GM10266 (cell line): ENCODE results near the gene MTUS2.
A peak's percentile ranks its signal among the peaks of the same experiment; 100 is the strongest.

ENCODE experiments used
- DNase-seq: peaks from one replicate; pipeline ENCODE4 v3.0.0; 2012; ENCODE audit errors: extremely low spot score
- TF ChIP-seq, protein P1 (sequence below): IDR thresholded peaks from 2 replicates; pipeline ENCODE4 v1.5.1; 2012; ENCODE audit warnings: mild to moderate bottlenecking, low read depth; ENCODE audit not compliant: control insufficient read depth, insufficient read depth; ENCODE audit errors: missing control alignments

The MTUS2 gene

GRCh38 chr13:28820099-28821051, at the start of gene MTUS2:
TSS of gene MTUS2 (plus strand) at chr13:28820339.
- peak; percentile 56 for DNase-seq

DNA sequence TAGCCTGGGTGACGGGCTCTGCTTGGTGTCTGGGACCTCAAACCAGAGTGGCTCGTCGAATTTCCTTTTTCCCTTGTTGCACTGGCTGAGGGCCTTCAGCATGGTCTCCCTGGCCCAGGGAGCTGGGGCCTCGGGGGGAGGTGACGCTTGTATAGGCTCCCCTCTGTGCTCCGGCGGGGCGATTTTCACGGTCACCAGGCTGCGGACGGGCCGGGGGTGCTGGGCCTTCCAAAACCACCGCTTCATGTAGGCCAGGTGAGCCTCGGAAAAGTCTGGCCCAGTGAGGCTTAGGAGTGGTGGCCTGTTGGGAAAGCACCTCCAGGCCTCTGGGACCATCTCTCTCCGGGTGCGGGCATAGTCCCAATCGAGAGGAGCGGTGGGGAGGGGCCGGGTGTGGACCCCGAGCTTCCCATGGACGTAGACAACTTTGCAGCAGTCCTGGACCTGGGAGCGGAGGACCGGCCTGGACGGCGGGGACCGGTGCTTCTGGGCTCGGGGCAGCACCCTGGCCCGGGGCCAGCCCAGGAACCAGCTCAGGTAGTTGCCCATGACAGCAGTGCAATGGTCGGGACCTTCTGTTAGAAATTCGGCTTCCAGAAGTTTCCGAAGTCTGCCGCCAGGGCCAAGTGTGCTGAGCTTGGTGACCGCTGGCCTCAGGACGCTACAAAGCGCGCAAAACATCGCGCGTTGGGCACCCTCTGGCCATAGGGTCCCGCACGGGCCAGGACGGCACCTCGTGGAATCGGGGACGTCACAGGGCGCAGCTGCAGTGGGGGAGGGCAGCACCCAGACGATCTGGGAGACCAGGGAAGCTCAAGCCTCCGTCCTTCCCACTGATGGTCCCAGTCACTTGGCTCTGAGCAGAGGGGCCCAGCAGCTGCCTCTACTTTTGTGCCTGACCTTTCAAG, 41.6 kb upstream of the MTUS2 start:
- DNase-seq = no peak
- TF ChIP-seq, protein P1, sequence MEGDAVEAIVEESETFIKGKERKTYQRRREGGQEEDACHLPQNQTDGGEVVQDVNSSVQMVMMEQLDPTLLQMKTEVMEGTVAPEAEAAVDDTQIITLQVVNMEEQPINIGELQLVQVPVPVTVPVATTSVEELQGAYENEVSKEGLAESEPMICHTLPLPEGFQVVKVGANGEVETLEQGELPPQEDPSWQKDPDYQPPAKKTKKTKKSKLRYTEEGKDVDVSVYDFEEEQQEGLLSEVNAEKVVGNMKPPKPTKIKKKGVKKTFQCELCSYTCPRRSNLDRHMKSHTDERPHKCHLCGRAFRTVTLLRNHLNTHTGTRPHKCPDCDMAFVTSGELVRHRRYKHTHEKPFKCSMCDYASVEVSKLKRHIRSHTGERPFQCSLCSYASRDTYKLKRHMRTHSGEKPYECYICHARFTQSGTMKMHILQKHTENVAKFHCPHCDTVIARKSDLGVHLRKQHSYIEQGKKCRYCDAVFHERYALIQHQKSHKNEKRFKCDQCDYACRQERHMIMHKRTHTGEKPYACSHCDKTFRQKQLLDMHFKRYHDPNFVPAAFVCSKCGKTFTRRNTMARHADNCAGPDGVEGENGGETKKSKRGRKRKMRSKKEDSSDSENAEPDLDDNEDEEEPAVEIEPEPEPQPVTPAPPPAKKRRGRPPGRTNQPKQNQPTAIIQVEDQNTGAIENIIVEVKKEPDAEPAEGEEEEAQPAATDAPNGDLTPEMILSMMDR = no peak

More at GRCh38 chr13:28820099-28821051, at the start of gene MTUS2:
- TF ChIP-seq, protein P1 = no peak

DNA sequence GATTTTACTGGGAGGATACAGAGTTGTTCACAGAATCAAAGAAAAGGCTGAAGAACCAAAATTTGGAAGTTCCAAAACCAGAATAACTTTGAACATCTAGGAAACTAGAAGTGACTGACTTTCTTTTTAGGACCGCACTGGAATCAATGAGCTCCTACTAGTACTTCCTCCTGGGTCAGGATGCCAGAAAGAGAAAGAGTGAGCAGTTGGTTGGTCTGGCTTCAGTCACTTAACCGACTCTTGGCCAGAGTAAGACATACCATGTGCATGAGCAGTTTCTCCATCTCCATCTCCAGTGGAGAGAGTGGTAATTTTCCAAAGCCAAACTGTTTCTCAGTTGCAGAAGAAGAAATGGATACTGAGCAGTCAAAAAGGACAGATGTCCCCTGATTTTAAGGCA, 27.1 kb upstream of the MTUS2 start:
- TF ChIP-seq, protein P1 = no peak
- DNase-seq = no peak

DNA sequence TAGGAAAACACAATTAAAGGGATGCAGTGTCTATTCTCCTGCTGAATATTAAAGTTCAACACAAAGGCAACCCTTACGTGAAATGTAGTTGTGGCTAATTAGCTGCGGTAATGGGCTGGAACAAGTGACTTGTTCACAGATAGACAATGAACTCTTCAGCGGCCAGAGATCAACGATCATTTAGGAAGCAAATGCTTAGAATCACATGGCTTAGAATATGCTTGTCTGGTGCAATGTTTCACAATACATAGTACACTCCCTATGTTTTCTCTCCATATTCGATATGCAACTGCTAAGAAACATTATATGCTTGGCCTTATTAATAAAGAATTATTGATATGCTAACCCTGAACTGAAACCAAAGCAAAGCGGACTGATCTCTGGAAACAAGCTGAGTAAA, 25.7 kb upstream of the MTUS2 start:
- TF ChIP-seq, protein P1 = no peak
- DNase-seq = no peak

- DNase-seq = no peak
- TF ChIP-seq, protein P1 = no peak
Measured at GRCh38 chr13:28796938-28797257, 23.2 kb upstream of the MTUS2 start.

DNA sequence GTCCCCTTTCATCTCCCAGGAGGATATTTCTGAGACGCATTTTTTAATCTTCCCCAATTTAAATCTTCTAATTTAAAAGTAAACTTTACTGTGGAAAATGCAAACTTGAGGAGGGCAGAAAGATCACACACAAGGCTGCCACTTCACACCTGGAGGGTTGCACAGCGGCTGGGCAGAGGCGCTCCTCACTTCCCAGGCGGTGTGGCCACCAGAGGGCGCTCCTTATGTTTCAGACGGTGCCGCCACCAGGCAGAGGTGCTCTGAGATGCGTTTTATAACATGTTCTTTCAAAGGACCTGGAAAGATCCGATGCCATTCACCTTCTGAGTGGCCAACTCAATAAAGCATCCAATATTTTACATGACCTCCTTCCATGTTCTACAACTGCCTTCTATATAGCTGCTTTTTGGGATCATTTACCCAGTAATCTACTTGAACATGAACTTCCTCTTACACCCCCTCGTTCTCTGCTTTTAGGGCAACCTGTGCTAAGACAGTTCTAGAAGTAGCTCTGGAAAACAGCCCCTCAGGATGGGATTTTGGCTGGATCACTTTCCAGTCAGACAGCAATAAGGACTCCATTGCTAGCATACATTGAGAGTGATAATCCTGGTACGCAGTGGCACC, 14.8 kb upstream of the MTUS2 start:
- TF ChIP-seq, protein P1 = peak; percentile 54
- DNase-seq = no peak
